B cell (primary cell): ENCODE results near the gene CCDC182.

ENCODE experiments used
- EZH2 ChIP-seq: IDR thresholded peaks from 2 replicates; pipeline ENCODE4 v1.6.1; 2012; ENCODE audit warnings: borderline replicate concordance, low read depth, mild to moderate bottlenecking, moderate library complexity, low read length; ENCODE audit not compliant: insufficient read depth, poor library complexity, severe bottlenecking
- TF ChIP-seq, protein P1 (sequence below): fragments of 200-600 bp; IDR thresholded peaks from one replicate; pipeline ENCODE4 v1.8.0; 2022; ENCODE audit warnings: antibody characterized with exemption, mild to moderate bottlenecking

- TF ChIP-seq, protein P1, sequence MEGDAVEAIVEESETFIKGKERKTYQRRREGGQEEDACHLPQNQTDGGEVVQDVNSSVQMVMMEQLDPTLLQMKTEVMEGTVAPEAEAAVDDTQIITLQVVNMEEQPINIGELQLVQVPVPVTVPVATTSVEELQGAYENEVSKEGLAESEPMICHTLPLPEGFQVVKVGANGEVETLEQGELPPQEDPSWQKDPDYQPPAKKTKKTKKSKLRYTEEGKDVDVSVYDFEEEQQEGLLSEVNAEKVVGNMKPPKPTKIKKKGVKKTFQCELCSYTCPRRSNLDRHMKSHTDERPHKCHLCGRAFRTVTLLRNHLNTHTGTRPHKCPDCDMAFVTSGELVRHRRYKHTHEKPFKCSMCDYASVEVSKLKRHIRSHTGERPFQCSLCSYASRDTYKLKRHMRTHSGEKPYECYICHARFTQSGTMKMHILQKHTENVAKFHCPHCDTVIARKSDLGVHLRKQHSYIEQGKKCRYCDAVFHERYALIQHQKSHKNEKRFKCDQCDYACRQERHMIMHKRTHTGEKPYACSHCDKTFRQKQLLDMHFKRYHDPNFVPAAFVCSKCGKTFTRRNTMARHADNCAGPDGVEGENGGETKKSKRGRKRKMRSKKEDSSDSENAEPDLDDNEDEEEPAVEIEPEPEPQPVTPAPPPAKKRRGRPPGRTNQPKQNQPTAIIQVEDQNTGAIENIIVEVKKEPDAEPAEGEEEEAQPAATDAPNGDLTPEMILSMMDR, result no peak
- no peak for TF ChIP-seq EZH2
Measured at GRCh38 chr17:57751348-57751971, 6.4 kb upstream of the CCDC182 start.
